GM21528 (cell line): Measurements from ENCODE around the gene DLG2.

Experiments
- ATAC-seq: cut with Tn5 transposase; IDR thresholded peaks from one replicate; pipeline ENCODE4 v1.9.1; 2021; ENCODE audit warnings: mild to moderate bottlenecking, moderate library complexity; ENCODE audit not compliant: unreplicated experiment, low FRiP score

Gene DLG2

DNA sequence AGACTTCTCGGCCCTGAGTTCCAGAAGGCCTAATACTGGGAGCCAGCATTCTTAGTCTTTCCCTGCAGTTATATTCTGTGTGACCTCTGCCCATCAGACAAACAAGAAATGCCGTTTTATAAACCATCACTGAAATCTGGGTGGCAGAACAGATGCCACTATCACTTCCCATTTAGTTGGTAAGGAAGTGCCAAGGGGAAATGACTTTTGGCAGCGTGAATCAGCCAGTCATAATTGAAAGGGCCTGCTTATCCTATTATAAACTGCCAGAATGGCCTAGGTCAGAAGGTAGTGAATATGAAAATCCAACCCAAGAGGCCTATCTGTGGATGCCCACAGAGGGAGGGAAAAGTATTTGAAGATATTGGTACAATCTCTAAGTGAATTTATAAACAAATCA lies 1694.1 kb downstream of the DLG2 start:
- no peak for ATAC-seq

DNA sequence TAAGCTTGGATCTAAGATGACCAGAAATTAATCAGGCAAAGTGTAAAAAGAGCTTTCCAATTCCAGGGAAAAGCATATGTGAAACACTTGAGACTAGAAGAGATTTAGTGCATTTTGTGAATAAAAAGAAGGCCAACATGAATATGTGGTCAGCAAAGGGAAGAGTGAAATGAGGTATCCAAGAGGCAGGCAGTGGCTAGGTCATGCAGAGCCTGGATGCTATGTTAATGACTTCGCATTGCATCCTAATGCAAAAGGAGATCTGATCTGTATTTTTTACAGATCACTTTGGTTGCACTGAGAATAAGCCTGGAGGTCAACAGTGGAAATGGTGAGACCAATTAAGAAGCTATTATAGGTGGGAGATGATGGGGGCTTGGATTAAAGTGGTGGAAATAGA lies 1699.7 kb downstream of the DLG2 start:
- ATAC-seq, result no peak

DNA sequence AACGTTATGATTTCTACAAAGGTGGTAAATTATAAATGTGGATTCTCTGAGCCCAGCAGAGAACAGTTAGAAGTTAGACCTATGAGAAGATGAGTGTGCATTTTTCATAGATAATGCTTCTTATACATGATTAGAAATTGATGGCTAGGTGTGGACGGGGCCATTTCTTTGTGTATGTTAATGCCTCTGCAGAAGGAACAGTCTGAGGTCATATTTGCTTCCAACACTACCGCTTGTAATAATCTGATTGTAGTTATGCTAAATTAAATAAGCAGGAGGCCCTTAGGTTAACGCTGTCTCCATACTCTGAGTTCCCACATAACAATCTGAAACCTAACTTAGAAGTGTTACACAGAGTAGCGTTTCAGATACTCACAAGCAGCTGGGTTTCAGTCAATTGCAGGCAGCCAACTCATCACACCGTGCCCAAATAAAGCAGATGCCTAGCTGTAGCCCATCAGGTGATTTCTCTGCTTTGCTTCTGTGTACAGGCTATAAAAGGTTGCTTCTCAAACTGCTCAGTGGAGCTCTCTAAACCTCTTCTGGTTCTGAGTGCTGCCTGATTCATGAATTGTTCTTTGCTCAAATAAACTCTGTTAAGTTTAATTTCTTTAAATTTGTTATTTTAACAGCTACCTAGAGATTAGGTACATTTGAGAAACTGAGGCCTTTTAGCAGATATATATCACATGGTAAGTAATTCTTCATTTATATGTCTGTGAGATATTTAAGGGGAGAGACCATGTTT lies 1702.2 kb downstream of the DLG2 start:
- ATAC-seq, result no peak

DNA sequence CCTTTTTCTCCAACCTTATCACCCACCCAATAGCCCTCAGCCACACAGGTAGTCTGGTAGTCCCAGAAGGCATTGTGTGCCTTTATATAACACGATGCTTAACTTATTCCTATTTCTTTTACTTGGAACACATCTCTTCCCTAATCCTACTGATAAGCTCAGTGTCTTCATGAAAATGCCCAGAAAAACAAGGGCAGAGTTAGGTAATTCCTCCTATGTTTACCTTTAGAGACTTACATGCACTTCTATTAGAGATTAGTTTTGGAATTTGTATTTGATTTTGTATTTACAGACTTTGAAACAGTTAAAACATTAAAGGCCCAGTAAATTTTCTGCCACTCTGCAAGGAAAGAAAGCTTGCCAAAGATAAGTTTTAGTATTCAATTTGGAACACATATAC lies 1703.2 kb downstream of the DLG2 start:
- no peak for ATAC-seq

DNA sequence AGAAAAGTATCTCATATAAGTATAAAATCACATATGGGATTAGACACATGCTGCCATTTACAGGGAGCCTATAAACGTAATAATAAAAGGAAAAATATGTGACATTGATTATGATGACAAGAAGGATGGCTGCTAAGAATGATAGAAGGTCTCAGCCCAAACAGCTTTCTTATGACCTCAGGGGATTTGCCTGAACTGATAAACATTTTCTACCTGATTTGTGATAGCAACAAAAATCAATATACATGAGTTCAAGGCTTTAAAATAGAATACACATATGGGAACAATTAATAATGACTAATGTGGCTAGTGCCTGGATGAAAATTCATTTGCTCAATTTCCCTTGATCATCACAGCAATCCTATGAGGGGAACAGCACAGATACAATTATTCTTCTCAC lies 1704.2 kb downstream of the DLG2 start:
- no peak for ATAC-seq

DNA sequence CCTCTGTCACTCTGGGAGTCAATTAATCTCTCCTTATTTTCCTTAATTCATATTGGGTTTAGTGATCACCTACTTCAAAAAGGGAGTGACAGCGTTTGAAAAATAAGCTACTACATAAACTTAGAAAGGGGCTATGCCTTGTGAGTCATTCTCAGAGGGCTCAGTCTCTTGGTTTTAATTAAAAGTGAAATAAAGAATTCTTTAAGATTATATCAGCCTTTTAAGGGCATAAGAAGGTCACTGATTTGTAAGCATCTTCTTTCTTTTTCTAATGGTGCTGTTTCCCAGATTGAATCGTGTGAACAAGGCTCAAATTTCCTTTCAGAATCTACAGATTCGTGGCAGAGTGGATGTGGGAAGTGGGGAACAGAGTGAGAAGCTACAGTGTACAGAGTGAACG lies 1704.8 kb downstream of the DLG2 start:
- ATAC-seq, result no peak

DNA sequence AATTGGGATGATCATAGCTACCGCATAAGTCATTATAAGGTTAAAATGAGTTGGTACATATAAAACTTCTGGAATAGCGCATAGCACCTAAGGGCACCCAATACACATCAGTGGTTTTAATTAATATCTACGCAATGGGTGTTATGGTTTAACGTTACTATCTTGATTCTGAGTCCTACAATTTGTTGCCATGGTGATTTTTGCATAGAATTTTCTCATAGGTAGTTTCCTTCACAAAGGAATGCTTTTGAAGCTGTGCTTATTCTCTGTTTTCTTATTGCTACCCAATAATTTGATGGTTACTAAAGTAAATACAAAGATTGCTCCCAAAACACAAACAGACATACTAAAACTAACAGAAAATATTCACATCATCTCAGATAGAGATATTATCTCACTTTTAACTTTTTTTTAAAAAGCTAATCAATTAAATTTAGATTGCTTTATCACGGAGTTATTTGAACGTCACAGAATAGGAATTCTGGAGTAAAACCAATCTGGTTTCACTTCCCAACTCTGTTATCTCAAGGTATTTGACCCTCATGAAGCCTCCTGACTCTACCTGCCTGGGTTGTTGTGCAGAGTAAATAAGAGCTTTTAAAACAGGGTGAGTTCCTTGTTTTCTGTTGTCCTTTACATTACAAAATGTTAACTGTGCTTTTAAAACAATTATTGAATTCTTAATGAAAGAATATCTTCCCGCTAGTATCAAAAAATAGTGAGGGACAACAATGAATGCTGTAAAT lies 1705.5 kb downstream of the DLG2 start:
- no peak for ATAC-seq

DNA sequence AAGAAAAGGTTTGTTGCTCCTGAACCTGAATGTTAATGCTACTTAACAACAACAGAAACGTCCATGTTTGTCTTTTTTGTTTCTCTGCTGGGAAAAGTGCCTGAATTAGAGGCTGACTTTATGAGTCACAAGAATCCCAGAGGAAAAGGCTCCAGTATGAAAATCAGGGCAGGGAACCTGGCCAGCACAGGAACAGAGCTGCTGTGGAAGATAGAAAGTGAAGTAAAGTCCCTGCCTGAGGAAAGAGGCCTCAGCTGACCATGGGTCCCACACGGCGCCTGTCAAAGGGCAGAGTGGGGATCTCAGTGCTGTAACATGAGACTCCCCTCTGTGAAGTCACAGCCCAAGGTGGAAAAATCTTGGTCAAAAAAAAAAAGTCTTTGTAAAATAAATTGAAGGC lies 1708.7 kb downstream of the DLG2 start:
- no peak for ATAC-seq

DNA sequence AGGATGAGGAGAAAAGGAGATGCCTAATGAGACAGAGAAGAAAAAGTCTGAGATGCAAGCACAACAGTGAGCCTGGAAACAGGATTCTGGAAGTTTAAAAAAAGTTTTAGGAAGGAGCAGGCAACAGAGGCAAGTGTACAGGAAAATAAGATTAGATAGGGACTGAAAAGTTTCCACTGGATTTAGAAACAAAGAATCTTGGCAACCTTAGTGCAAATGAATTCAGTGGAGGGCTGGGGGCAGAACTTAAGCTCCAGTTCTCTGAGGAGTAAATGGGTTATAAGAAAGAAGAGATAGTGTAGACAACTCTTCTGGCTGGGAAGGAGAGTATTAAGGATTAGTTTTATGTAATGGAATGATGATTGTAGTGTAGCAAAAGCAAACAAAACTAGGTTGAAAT lies 1712.1 kb downstream of the DLG2 start:
- no peak for ATAC-seq

DNA sequence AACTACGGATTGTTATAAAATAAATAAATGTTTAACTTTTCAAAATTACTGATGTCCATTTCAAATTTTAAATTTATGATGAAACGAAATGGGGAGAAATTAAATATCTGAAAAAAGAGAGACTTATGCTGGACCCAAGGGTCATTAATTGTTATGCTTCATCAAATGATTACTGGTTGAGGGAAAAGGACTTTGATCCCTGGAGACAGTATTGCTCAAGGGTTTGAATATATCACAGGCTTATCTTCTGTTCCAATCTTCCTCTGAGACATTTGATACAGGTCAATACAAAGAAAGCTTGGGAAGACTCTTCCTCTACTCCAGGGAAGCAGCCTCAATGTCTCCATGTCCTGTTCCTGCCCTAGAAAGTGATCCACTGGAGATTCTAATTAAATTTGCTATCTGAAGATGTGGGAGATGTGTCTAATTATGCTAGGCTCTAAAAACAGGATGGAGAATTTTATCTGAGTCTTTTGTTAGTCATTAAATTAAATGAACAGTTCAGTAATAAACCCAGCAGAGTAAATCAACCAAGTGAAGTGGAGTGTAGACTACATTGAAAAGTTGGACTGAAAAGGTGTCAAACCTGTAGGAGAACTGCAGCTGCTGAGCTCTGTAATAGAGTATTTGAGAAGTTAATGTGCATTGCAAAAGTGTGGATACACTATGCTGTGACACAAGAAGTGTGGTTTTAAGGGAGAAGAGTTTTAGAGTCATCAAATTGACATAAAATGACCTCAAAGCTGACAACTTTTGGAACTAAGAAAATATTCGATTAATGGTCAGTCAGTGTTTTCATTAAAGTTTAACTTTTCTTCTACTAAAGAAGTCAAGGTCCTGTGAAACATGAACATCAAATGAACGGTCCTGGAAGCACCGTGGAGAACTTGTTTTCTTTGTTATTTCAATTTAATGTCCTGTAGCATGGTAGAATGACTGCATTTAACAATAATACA lies 1717.3 kb downstream of the DLG2 start:
- ATAC-seq, result no peak

DNA sequence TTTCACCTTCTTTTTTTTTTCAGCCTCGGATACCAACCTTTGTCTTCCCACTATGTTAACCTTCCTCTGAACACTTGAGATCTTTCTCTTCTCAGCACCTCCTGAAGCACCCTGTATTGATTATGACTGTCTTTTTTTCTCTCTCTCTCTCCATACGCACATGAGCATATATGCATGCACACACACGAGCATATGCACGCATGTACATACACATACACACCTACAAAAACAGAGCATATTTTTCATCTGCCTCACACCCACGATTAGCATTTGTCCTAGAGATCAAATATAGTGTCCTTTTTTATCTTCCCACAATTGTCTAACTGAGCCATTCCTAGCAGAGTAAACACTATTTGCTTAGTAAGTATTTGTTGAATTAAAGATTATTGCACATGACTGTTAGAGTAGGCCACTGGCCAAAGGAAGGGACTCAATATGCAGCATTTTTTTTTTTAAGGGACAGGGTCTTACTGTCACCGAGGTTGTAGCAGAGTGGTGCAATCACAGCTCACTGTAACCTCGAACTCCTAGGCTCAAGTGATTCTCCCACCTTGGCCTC lies 1718.8 kb downstream of the DLG2 start:
- no peak for ATAC-seq

DNA sequence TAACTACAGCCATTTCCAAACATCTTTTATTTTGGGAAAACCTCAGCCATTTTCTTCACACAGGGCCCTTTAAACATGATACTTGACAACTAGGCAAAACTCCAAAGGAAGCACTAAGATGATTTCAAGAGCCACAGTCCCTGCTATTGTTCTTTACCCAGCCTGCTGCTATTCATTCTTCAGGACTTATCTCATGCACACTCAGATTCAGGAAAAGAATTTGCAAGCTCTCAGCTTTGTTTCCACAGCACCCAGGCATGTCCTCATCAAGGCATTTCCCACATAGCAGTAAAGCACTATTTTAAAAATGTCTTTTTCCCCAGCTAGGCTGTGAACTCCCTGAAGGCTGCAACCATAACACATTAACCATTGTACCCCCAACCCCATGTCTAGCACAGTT lies 1731.6 kb downstream of the DLG2 start:
- no peak for ATAC-seq

DNA sequence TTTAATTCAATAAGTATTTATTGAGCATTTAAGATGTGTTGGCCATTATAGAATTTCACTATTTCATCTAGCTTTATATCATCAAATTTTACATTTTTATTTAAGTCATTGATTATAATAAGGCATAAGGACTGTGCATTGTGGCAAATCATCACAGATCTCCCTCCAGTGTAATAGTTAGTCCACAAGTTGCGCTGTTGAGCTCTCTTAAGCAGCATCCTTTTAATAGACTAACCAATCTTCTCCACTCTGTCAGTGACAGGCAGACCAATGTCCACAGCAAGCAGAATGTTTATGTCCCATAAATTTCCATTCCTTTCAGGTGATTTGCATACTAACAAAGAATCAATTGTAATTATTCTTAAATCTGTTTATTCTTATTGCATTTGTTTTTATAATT lies 1745.7 kb downstream of the DLG2 start:
- ATAC-seq, result no peak

DNA sequence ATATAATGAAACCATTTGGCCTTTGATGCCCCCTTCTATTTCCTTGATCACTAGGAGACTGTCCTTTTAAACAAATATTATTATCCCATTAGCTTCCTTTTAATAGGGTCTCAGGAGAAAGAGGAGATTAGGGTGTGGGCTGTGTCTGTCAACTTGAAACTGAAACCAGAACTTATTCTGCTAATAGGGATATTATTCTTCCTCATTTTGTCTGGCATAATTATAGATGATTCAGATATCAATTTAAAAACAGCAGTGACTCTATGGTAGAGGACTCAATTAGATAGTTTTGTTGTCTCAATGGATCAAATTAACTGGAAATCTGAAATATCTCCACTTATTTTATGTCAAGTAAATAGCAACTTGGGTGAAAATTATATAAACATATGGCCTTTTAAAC lies 1756.1 kb downstream of the DLG2 start:
- ATAC-seq, result no peak

DNA sequence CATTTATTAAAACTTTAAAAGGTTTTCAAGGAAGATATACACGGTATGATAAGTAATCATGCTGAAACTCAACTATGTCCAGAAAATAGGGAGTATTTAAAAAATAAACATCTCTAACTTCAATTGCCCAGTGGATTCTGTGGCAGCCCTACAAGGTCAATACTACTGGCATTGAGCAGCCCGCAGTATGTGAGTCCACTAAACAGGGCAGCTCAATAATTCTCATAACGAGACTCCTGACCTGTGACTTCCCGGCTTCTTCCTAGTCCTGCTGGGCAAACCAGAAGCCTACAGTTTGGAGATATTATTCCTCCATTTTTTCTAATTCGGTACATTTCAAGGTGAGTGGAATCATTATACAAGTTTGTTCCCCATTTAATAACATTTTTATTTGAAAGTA lies 1760.5 kb downstream of the DLG2 start:
- no peak for ATAC-seq

DNA sequence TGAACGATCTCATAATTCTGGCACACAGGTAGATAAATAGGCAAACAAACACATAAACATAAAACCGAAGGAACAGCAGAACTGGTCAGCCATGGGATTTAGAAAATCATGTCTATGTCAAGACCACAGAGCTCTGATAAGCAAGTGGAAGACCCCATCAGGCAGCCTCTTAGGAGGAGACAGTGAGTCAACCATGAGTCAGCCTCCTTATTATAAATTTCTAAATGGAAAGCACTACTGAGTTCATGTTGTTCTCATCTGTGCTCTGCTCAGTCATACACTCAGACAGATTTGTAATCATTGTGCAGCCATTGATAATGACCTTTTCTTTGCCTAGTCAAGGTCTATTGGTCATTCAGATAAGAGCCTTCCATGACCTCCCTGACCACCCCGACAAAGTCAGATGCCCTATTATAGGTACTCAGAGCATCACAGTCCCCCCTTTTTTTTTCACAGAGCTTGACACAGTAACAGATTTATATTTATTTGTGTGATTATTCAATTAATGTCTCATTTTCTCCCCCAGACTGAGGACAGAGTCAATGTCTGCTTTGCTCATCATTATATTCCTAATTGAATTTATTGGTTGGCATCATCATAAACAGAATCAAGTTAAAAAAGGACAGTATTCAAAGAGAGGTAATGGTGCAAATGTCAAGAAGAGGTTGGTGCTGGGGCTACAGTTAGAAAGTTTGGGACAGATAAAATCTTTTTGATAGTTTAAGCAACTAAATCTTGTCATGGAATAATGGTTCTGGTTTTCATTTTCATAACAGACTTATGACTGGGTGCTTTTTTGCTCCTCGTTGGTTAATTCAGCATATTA lies 1761.3 kb downstream of the DLG2 start:
- no peak for ATAC-seq

DNA sequence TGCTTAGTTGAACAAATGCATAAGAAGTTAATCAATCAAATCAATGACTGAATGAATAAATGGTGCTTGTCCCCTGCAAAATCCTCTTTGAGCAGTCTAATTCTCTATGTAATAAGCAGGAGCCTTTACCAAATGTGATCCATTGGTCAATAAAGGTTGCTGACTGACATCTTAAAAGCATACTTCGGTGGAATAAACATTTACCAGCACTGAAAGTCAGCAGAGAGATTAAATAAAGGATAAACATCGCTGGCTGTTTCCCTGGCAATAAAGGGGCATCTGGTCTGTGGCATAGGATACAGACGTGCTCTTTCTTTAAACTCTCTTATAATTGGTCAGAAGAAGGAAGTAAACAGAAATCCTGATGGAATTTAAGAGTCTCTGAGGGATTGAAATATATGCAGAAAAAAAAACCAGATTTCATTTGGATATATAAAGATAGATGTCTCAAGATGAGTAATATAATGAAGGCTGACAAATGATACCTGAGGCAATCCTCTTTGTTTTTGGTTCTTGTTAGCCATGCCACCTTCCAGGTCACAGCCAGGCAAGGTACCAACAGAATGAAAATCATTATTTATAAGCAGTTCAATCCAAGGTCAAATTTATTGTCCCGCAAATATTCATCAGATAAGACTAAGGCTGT lies 1762.6 kb downstream of the DLG2 start:
- ATAC-seq, result no peak

DNA sequence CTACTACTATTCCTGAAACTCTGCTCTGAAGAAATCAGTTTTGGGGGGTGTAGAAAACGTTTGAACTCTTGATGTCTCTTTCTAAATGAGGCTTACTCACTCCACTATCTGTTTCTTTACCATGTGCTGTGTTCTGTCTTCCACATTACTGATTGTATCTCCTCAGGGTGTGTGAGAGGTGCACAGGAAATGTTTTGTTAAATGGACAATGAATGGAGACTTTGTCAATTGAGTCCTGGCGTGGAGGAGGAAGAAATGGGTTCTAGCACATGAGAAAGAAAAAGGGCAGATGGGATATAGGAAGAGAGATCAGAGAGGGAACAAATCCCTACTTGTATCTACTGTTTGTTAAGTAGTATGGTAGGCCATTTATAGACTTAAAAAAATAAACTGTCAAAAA lies 1763.9 kb downstream of the DLG2 start:
- ATAC-seq, result no peak

DNA sequence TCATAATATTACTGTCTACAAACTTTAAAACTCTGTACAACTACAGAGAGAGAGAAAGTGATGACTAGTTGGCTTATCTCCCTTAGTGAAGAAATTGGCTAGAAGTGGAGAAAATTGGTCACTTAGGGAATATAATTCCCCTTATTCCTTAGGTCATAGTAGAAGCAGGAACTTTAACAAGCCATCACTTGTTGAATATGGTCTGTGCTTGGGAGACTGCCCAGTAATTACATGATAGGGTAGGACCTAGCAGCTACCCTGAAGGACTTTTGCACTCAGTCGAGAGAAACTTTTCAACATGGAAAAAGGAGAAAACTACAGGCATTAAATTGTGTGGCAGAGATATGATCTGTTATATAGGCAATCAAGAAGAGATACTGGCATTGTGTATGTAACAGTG lies 1764.5 kb downstream of the DLG2 start:
- ATAC-seq, result no peak

DNA sequence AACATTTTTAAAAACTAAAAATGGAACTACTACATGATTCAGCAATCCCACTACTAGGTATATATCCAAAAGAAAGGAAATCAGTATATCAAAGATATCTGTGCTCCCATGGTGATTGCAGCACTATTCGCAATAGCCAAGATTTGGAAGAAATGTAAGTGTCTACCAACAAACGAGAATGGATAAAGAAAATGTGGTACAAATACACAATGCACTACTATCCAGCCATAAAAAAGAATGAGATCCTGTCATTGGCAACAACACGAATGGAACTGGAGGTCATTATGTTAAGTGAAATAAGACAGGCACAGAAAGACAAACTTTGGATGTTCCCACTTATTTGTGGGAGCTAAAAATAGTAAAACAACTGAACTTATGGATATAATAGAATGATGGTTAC lies 1765.1 kb downstream of the DLG2 start:
- no peak for ATAC-seq
